Endothelial cell (in vitro differentiated cells): Measurements from ENCODE around the gene MIS18A. TPM values are rescaled to one million over a fixed set of nuclear protein-coding genes. Genes with fewer than 3 reads are reported as not detected.

ENCODE experiments used
- DNase-seq: peaks from one replicate; pipeline ENCODE4 v3.0.0; 2021; ENCODE audit warnings: low spot score
- H3K27ac Mint-ChIP-seq: one replicate; pipeline ENCODE4 v1.8.0; 2021; ENCODE audit warnings: mixed read lengths, inconsistent platforms; ENCODE audit not compliant: unreplicated experiment
- H3K27me3 Mint-ChIP-seq: one replicate; pipeline ENCODE4 v1.8.0; 2021; ENCODE audit warnings: mild to moderate bottlenecking, moderate library complexity, mixed read lengths, inconsistent platforms; ENCODE audit not compliant: unreplicated experiment
- H3K36me3 Mint-ChIP-seq: one replicate; pipeline ENCODE4 v1.8.0; 2021; ENCODE audit warnings: mild to moderate bottlenecking, low read depth, mixed read lengths, inconsistent platforms; ENCODE audit not compliant: unreplicated experiment
- H3K4me1 Mint-ChIP-seq: one replicate; pipeline ENCODE4 v1.8.0; 2021; ENCODE audit warnings: mild to moderate bottlenecking, mixed read lengths, inconsistent platforms; ENCODE audit not compliant: unreplicated experiment
- H3K4me3 Mint-ChIP-seq: one replicate; pipeline ENCODE4 v1.8.0; 2021; ENCODE audit warnings: mild to moderate bottlenecking, mixed read lengths, inconsistent platforms; ENCODE audit not compliant: unreplicated experiment
- H3K9me3 Mint-ChIP-seq: one replicate; pipeline ENCODE4 v1.8.0; 2021; ENCODE audit warnings: mixed read lengths, inconsistent platforms; ENCODE audit not compliant: unreplicated experiment
- total RNA-seq: library from RNA; stranded (reverse); fragmentation: NEBNext Ultra II Directional; extraction: Animal tissue kit (Norgen Biotek cat#: 25700); gene quantifications from one replicate; pipeline ENCODE4 v1.2.1, GENCODE V29; 2021; ENCODE audit not compliant: unreplicated experiment
- TF ChIP-seq, protein P1 (sequence below): fragments of 200-600 bp; sonication (generic); IDR thresholded peaks from one replicate; pipeline ENCODE4 v1.5.0; 2021; ENCODE audit warnings: antibody characterized with exemption; ENCODE audit not compliant: unreplicated experiment

Gene MIS18A
- total RNA-seq, 1 donor from 2014 or later = 17.2 TPM

DNA sequence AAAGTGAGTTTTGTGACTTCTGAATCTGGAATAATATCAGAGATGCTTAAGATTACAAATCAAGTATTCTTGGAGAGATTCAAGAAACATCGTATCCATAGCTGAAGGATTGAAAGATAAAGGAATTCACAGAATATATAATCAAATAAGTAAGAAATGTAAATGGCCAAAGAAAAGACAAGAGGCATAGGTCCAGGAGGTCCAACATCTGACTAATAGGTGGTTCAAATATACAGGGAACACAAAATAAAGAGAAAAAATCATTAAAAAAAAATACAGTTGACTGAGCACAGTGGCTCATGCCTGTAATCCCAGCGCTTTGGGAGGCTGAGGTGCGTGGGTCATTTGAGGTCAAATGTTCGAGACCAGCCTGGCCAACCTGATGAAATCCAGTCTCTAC is 6.6 kb upstream of the MIS18A start:
- H3K36me3 Mint-ChIP-seq = peaks cover 4% of the 10 kb centered on the region
- H3K4me1 Mint-ChIP-seq = no peaks in the 10 kb centered on the region
- no peaks in the 10 kb centered on the region for H3K9me3 Mint-ChIP-seq
- H3K27me3 Mint-ChIP-seq = peaks cover 2% of the 10 kb centered on the region
- DNase-seq = no peak
- H3K4me3 Mint-ChIP-seq = no peak overlapping the region
- TF ChIP-seq, protein P1, sequence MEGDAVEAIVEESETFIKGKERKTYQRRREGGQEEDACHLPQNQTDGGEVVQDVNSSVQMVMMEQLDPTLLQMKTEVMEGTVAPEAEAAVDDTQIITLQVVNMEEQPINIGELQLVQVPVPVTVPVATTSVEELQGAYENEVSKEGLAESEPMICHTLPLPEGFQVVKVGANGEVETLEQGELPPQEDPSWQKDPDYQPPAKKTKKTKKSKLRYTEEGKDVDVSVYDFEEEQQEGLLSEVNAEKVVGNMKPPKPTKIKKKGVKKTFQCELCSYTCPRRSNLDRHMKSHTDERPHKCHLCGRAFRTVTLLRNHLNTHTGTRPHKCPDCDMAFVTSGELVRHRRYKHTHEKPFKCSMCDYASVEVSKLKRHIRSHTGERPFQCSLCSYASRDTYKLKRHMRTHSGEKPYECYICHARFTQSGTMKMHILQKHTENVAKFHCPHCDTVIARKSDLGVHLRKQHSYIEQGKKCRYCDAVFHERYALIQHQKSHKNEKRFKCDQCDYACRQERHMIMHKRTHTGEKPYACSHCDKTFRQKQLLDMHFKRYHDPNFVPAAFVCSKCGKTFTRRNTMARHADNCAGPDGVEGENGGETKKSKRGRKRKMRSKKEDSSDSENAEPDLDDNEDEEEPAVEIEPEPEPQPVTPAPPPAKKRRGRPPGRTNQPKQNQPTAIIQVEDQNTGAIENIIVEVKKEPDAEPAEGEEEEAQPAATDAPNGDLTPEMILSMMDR = no peak
- no peak overlapping the region for H3K27ac Mint-ChIP-seq

DNA sequence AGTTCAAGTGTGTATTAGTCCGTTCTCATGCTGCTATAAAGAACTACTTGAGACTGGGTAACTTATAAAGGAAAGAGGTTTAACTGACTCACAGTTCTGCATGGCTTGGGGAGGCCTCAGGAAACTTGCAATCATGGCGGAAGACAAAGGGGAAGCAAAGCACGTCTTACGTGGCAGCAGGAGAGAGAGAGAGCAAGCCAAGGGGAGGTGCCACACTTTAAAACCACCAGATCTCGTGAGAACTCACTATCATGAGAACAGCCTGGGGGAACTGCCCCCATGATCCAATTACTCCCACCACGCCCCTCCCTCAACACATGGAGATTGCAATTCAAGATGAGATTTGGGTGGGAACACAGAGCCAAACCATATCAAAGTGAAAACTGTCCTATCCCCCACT is 4.1 kb upstream of the MIS18A start:
- peaks cover 4% of the 10 kb centered on the region for H3K36me3 Mint-ChIP-seq

DNA sequence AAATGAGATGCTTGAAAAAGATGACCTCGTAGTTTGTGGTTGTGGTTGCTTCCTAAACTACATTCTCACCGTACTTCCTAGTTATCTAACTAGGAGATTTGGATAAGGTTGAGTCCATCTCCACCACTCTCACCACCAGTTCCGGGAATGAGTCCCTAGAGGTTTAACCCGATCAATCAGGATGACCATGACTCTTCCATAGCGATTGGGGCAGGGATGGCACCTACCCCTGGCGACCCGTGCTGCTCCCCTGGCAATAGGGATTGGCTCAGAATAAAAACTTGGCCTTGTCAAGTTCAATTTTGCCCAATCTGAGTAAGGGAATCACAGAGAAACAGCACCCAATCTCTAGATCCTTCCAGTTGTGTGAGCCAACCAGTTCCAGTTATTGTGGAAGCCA is 2.7 kb upstream of the MIS18A start:
- H3K4me1 Mint-ChIP-seq = peaks cover 7% of the 10 kb centered on the region
- peaks cover 6% of the 10 kb centered on the region for H3K27me3 Mint-ChIP-seq
- H3K27ac Mint-ChIP-seq = no peak overlapping the region
- peaks cover 4% of the 10 kb centered on the region for H3K36me3 Mint-ChIP-seq
- no peak overlapping the region for H3K4me3 Mint-ChIP-seq
- no peak for DNase-seq
- H3K9me3 Mint-ChIP-seq = no peaks in the 10 kb centered on the region
- TF ChIP-seq, protein P1 = no peak

More for the DNA sequence above, 4.1 kb upstream of the MIS18A start:
- no peak overlapping the region for H3K27ac Mint-ChIP-seq
- H3K4me1 Mint-ChIP-seq = peaks cover 7% of the 10 kb centered on the region
- no peak for DNase-seq
- TF ChIP-seq, protein P1 = no peak
- peak overlapping the region; percentile 43 for H3K4me3 Mint-ChIP-seq
- H3K9me3 Mint-ChIP-seq = no peaks in the 10 kb centered on the region
- peaks cover 6% of the 10 kb centered on the region for H3K27me3 Mint-ChIP-seq

DNA sequence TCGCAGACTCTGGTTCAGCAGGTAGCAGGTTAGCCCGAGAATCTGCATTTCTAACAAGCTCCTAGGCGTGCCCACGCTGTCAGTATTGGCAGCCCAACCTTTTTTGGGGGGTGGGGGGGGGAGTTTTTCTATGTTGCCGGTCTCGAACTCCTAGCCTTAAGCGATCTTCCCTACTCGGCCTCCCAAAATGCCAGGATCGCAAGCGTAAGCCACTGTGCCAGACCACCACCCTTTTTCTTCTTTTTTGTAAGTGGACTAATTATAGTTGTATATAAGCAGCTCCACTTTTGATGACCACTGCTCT is 480 bp upstream of the MIS18A start:
- peaks cover 4% of the 10 kb centered on the region for H3K36me3 Mint-ChIP-seq
- peaks cover 5% of the 10 kb centered on the region for H3K27me3 Mint-ChIP-seq
- peak overlapping the region; percentile 99 for H3K4me3 Mint-ChIP-seq
- H3K9me3 Mint-ChIP-seq = no peaks in the 10 kb centered on the region
- peaks cover 7% of the 10 kb centered on the region for H3K4me1 Mint-ChIP-seq
- no peak for DNase-seq
- peak overlapping the region; percentile 48 for H3K27ac Mint-ChIP-seq
- TF ChIP-seq, protein P1 = no peak

DNA sequence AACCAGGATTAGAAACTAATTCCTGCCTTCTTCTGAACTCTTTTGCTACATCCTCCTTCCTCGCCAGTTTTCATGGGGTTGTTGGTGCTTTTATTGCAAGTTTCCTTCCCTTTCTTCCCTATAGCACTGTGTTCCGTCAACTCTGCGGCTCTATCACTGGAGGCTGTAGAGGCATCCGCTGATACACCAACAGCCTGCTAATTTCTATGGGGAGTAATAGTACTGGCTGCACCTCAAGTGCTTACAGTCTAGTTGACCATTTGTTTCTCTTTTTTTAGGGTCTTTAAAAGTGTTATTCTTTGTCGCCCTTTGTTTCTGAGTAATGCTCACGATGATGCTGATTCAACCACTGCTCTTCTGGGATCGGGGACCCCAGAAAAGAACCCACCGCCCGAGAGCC is 746 bp downstream of the MIS18A start:
- TF ChIP-seq, protein P1 = no peak
- peak overlapping the region; percentile 99 for H3K4me3 Mint-ChIP-seq
- H3K27me3 Mint-ChIP-seq = peaks cover 5% of the 10 kb centered on the region
- peak overlapping the region; percentile 80 for H3K27ac Mint-ChIP-seq
- H3K9me3 Mint-ChIP-seq = no peaks in the 10 kb centered on the region
- peaks cover 4% of the 10 kb centered on the region for H3K36me3 Mint-ChIP-seq
- DNase-seq = no peak
- peaks cover 7% of the 10 kb centered on the region for H3K4me1 Mint-ChIP-seq
